ENCODE measurements around the gene NUDT14.

The NUDT14 gene

GRCh38 chr14:105161309-105161708 is 19.8 kb downstream of the NUDT14 start:
- no peak overlapping the region for H3K4me3 ChIP-seq (ENCODE audit: low read depth, low read length)
- no peak for TF ChIP-seq CTCF (IDR thresholded peaks at IDR 0.05; ENCODE audit: low read depth, low read length)
- DNase-seq (ENCODE audit: low read depth) = no peak

DNA sequence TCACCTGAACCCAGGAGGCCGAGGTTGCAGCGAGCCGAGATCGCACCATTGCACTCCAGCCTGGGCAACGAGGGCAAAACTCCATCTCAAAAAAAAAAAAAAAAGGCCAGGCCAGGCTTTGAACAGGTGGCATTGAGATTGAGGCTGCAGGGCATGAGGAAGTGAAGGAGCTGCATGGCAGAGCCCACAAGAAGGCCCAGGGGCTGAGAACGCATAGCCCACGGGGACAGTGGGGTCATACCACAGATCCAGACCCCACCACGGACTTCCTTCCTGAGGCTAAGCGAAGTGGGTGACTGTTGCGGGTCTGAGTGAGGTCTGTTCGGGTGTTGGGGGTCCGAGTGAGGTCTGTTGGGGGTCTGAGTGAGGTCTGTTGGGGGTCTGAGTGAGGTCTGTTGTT is 20.3 kb downstream of the NUDT14 start:
- DNase-seq (ENCODE audit: low read depth) = no peak
- no peak overlapping the region for H3K4me3 ChIP-seq (ENCODE audit: low read depth, low read length)
- TF ChIP-seq MYC (IDR thresholded peaks at IDR 0.05; ENCODE audit: low read depth, low read length) (no peak), POLR2A (IDR thresholded peaks at IDR 0.05; ENCODE audit: extremely low read depth, insufficient read length) (no peak), CTCF (IDR thresholded peaks at IDR 0.05; ENCODE audit: low read depth, low read length) (no peak)
- TF ChIP-seq, protein P1, sequence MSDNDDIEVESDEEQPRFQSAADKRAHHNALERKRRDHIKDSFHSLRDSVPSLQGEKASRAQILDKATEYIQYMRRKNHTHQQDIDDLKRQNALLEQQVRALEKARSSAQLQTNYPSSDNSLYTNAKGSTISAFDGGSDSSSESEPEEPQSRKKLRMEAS (IDR thresholded peaks at IDR 0.05; ENCODE audit: low read depth, low read length) = no peak

- TF ChIP-seq CTCF (IDR thresholded peaks at IDR 0.05; ENCODE audit: low read depth, low read length) (no peak), MYC (IDR thresholded peaks at IDR 0.05; ENCODE audit: low read depth, low read length) (no peak), POLR2A (IDR thresholded peaks at IDR 0.05; ENCODE audit: extremely low read depth, insufficient read length) (no peak)
- TF ChIP-seq, protein P1 (IDR thresholded peaks at IDR 0.05; ENCODE audit: low read depth, low read length) = no peak
- no peak for DNase-seq (ENCODE audit: low read depth)
- no peak overlapping the region for H3K4me3 ChIP-seq (ENCODE audit: low read depth, low read length)
These were observed 21.8 kb downstream of the NUDT14 start for GRCh38 chr14:105159344-105159743.

DNA sequence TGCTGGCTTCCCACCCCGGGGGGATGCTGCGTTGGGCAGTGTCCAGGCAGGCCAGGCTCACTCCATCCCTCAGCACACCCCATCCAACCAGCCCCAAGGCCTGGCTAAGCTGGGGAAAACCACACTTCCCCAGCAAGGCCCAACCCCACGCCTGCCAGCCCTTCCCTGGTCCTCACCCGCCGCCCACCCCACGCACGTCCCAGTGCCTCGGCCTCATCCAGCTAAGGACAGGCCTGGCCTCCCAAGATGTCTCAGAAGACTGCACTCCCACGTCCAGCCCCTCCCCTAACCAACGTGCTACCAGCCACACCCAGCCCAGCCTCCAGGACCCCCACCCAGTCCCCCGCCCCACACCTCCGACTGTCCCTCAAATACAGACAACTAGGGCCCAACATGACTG is 22.3 kb downstream of the NUDT14 start:
- DNase-seq (ENCODE audit: low read depth) = no peak
- H3K4me3 ChIP-seq (ENCODE audit: low read depth, low read length) = no peak overlapping the region
- TF ChIP-seq, protein P1 (IDR thresholded peaks at IDR 0.05; ENCODE audit: low read depth, low read length) = no peak
- no peak for TF ChIP-seq CTCF (IDR thresholded peaks at IDR 0.05; ENCODE audit: low read depth, low read length)
- TF ChIP-seq POLR2A (IDR thresholded peaks at IDR 0.05; ENCODE audit: extremely low read depth, insufficient read length) = no peak
- TF ChIP-seq MYC (IDR thresholded peaks at IDR 0.05; ENCODE audit: low read depth, low read length) = no peak

GRCh38 chr14:105157872-105158271 is 23.2 kb downstream of the NUDT14 start:
- no peak for TF ChIP-seq POLR2A (IDR thresholded peaks at IDR 0.05; ENCODE audit: extremely low read depth, insufficient read length)
- no peak for DNase-seq (ENCODE audit: low read depth)
- no peak overlapping the region for H3K4me3 ChIP-seq (ENCODE audit: low read depth, low read length)

DNA sequence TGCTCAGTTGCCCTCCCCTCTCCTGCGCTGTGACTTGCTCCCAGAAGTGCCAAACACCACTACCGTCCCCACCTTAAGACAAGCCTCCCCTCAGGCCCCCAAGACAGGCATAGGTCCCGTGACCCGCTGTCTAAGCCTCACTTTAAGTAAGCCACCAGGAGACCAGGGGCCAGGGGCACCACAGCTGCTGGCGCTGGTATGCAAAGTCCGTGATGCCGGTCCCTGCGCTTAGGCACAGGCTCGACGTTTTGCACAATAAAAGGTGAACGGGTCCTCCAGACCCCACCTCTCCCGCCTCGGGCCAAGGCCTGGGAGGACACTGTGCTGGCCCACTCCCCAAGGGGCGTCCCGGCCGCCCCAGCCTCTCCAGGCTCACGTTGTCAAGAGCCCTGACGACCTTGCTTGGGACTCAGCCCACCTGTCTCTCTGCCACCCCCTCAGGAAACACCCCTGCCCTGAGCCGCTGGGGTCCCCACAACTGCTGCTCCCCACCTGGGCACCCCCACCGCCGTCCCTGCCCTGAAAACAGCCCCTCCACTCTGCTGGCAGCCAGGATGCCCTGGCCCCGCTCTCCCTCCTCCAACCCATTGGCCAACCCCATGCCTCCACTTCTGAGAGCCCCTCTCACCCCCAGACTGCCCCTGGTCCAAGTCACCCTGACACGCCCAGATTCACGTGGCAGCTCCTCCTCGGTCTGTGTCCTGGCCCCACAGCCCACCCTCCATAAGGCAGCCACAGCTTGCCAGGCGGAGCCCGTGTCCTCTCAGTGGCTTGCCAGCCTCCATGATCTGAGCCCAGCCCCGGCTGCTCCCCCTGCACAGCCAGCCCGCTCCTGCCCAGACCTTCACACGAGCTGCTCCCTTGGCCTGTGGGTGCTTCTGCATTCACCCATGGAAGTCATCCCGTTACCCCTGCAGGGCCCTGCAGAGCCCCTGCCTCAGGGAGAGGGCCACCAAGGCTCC is 24.4 kb downstream of the NUDT14 start:
- no peak for DNase-seq (ENCODE audit: low read depth)
- no peak overlapping the region for H3K4me3 ChIP-seq (ENCODE audit: low read depth, low read length)
- TF ChIP-seq POLR2A (IDR thresholded peaks at IDR 0.05; ENCODE audit: extremely low read depth, insufficient read length) = no peak
- TF ChIP-seq, protein P1 (IDR thresholded peaks at IDR 0.05; ENCODE audit: low read depth, low read length) = no peak
- TF ChIP-seq CTCF (IDR thresholded peaks at IDR 0.05; ENCODE audit: low read depth, low read length) = no peak
- TF ChIP-seq MYC (IDR thresholded peaks at IDR 0.05; ENCODE audit: low read depth, low read length) = no peak

All from NB4 (cell line).